GM19452 (cell line): ENCODE data around the gene HOXC4.

Experiments
- ATAC-seq: cut with Tn5 transposase; IDR thresholded peaks from one replicate; pipeline ENCODE4 v1.9.1; 2021; ENCODE audit not compliant: unreplicated experiment

The HOXC4 gene

DNA sequence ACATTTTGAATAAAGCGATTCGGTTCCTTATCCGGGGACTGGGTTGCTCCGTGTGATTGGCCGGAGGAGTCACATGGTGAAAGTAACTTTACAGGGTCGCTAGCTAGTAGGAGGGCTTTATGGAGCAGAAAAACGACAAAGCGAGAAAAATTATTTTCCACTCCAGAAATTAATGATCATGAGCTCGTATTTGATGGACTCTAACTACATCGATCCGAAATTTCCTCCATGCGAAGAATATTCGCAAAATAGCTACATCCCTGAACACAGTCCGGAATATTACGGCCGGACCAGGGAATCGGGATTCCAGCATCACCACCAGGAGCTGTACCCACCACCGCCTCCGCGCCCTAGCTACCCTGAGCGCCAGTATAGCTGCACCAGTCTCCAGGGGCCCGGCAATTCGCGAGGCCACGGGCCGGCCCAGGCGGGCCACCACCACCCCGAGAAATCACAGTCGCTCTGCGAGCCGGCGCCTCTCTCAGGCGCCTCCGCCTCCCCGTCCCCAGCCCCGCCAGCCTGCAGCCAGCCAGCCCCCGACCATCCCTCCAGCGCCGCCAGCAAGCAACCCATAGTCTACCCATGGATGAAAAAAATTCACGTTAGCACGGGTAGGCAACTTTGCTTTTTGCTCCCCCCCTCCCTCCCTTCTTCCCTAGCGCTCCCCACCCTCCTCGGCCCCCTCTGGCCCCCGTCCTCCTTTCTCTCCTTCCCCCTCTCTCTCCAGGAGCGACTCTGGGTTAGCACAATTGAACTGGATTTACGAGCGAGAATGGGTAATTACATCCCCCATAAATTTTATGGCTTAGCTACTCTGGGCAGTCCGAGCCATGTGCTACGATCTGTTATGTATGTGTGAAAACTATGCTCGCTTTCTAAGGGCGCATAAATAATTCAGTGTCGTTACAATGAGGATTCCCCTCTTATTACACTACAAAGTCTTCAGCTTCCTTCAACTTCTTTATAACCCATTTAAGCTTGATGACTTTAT lies at the start of gene HOXC4:
Gene HOXC4, plus strand, starts transcription at position 85 of the 991 bp plus-strand sequence. Its CDS starts 88 bp downstream, at position 173.
- no peak for ATAC-seq

- ATAC-seq = no peak
These were observed 49.4 kb upstream of the HOXC4 start for GRCh38 chr12:54004063-54004840.

GRCh38 chr12:54004841-54005530 lies 48.6 kb upstream of the HOXC4 start:
- ATAC-seq = no peak

GRCh38 chr12:54005531-54005852 lies 48.1 kb upstream of the HOXC4 start:
- ATAC-seq = no peak

DNA sequence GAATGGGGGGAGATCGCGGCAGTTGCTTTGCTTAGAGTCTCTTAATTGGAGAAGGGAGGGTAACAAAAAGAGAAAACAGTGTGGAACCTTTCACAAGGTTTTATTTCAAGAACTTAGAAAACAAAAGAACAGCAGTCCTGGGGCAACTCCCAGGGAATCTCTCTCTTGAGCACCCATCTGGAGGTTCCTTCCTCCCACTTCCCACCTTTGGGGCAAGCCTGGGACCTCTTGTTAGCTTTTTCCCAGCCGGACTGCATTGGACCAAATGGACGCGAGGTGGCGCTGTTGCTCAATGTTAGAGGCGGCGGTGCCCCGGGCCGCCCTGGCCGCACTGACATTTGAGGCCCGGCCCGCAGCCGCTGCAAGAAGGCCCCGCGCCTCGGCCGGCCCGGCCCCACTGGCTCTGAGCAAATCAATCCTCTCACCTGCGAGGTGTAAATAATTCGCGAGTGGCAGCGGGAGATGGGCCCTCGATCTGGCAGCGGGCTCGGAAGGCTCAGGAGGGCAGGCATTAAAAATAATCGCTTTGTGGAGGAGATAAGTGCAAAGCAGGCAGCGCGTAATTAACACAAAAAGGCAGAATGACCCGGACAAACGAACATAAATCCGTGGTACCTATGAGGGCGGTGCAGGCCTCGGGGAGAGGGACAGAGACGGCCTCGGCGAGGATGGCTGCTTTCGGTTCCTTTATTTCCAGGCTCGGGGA lies 47.6 kb upstream of the HOXC4 start:
- no peak for ATAC-seq

GRCh38 chr12:54006559-54007220 lies 46.9 kb upstream of the HOXC4 start:
- no peak for ATAC-seq

DNA sequence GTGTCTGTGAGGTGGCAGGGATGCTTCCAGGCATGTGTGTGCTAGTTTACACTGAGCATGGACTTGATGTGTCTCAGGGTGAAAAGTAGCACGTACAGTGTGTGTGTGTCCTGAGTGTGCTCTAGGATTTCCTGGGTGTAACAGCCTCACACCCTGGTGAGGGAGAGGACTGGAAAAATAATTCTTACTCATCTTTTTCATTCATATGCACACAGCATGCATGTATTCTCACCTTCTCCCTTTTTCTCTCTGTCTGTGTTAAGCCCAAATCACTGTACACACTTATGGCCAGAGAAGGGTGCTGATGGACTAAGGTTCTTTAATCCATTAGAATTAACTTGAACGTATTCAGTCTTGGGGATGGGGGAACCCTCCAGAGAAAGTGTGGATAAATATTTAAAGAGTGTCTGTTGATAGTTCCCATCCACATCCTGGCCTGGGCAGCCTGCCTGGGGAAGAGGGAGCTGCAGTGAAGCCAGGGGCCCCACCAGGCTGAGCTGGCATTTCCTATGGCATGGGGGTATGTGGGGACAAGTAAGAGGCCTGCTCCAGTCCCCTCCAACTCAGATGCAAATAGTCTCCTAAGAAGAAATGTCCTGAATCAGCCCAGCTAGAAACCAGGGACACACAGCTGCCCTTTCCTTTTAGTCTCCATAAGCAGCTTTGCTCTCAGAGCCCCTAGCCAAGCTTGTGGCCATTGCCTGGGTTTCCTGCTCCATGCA lies 45.9 kb upstream of the HOXC4 start:
- ATAC-seq = no peak

- ATAC-seq = no peak
These were observed 45.4 kb upstream of the HOXC4 start for GRCh38 chr12:54008260-54008552.

GRCh38 chr12:54009171-54010052 lies 44.2 kb upstream of the HOXC4 start:
- ATAC-seq = no peak

GRCh38 chr12:54010053-54010971 lies 43.3 kb upstream of the HOXC4 start:
- ATAC-seq = no peak

DNA sequence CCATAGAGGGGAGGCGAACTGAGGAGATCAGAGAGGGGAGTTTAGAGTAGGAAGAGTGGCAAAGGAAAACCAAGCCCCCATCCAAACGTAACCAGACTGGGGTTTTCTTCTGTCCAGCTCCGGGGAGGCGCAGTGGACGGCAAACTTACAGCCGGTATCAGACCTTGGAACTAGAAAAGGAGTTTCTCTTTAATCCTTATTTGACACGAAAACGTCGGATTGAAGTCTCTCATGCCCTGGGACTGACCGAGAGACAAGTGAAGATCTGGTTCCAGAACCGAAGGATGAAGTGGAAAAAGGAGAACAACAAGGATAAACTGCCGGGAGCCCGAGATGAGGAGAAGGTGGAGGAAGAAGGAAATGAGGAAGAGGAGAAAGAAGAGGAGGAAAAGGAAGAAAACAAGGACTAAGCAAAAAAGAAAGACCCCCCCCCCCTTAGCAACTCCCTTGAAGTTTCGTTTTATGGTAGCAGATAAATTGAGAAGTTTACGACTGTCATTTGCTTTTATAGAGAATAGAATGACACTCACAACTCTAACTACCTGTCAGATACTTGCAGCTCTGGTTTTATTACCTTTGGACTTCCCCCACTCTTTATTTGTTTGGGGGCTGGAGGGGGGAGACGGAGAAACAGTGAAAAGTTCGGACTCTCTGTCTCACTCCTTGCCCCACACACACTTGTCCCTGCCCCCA lies 42.5 kb upstream of the HOXC4 start:
- ATAC-seq = no peak

- no peak for ATAC-seq
These were observed 41.7 kb upstream of the HOXC4 start for GRCh38 chr12:54011665-54012532.

- no peak for ATAC-seq
These were observed 40.8 kb upstream of the HOXC4 start for GRCh38 chr12:54012631-54013409.

GRCh38 chr12:54014377-54015017 lies 39.1 kb upstream of the HOXC4 start:
- ATAC-seq = no peak
